H1 (cell line): ENCODE measurements around the gene CENPW. TPM values are rescaled to one million over a fixed set of nuclear protein-coding genes. Genes with fewer than 3 reads are reported as not detected.

Experiments used
- CTCF ChIA-PET: fragments of 300-600 bp; sonication (Branson Sonifier 250); formaldehyde crosslinking; loops from one replicate; lab custom pipeline; 2021; ENCODE audit not compliant: partially characterized antibody; lab: Charles Lee
- POLR2A ChIA-PET: fragments of 300-600 bp; sonication (Branson Sonifier 250); formaldehyde crosslinking; loops from one replicate; lab custom pipeline; 2021; ENCODE audit warnings: inconsistent platforms; ENCODE audit not compliant: partially characterized antibody; lab: Charles Lee
- DNase-seq, 2 experiments: peaks; one replicate each; pipeline versions ENCODE4 v3.0.0 to v3.0.0-alpha.2; 2010 to 2022; ENCODE audit warnings: low spot score in 2 of 2, low read depth in 1 of 2, mixed read lengths in 1 of 2
- FAIRE-seq: peaks from 2 replicates; lab custom pipeline; 2011; peaks lifted over from hg19 to GRCh38; lab: Jason Lieb, UNC
- H2AFZ ChIP-seq: 2 replicates; pipeline ENCODE4 v1.8.1; 2012; ENCODE audit warnings: low read length, inconsistent platforms
- H2AK5ac ChIP-seq: 2 replicates; pipeline ENCODE4 v1.6.1; 2013; ENCODE audit warnings: low read depth, low read length
- H2BK120ac ChIP-seq: replicated peaks from 2 replicates; pipeline ENCODE3; 2013; ENCODE audit warnings: low read depth, low read length, inconsistent platforms
- H2BK12ac ChIP-seq: 2 replicates; pipeline ENCODE4 v1.6.1; 2013; ENCODE audit warnings: low read depth, low read length
- H2BK15ac ChIP-seq: 2 replicates; pipeline ENCODE4 v1.6.1; 2013; ENCODE audit warnings: low read length
- H2BK20ac ChIP-seq: 2 replicates; pipeline ENCODE4 v1.6.1; 2013; ENCODE audit warnings: low read length
- H2BK5ac ChIP-seq: 2 replicates; pipeline ENCODE4 v1.6.1; 2013; ENCODE audit warnings: low read depth, low read length
- H3K14ac ChIP-seq: 2 replicates; pipeline ENCODE4 v1.6.1; 2013; ENCODE audit warnings: inconsistent platforms; ENCODE audit not compliant: insufficient read length
- H3K18ac ChIP-seq: 2 replicates; pipeline ENCODE4 v1.6.1; 2013; ENCODE audit warnings: low read length; ENCODE audit errors: extremely low read depth
- H3K23ac ChIP-seq: 2 replicates; pipeline ENCODE4 v1.6.1; 2013; ENCODE audit warnings: inconsistent platforms; ENCODE audit not compliant: insufficient read length
- H3K23me2 ChIP-seq: 2 replicates; pipeline ENCODE4 v1.6.1; 2013; ENCODE audit warnings: low read depth, low read length
- H3K27ac ChIP-seq: 2 replicates; pipeline ENCODE4 v1.6.1; 2011; ENCODE audit warnings: low read depth, low read length, inconsistent platforms
- H3K27me3 ChIP-seq, 4 experiments: replicated peaks in 1 of 4; 1 replicate in 1 of 4; 2 replicates in 3 of 4; pipeline versions ENCODE4 v1.6.1 to v1.8.1; 2011 to 2013; ENCODE audit warnings: low read length in 3 of 4, mild to moderate bottlenecking in 3 of 4, inconsistent platforms in 2 of 4, mixed read lengths in 2 of 4, moderate library complexity in 1 of 4; ENCODE audit not compliant: control insufficient read depth in 3 of 4, insufficient read depth in 3 of 4; ENCODE audit errors: extremely low read depth in 1 of 4
- H3K36me3 ChIP-seq, 4 experiments: 2 replicates each; pipeline versions ENCODE4 v1.6.1 to v1.8.1; 2011 to 2013; ENCODE audit warnings: mild to moderate bottlenecking in 4 of 4, low read length in 3 of 4, moderate library complexity in 2 of 4, control low read depth in 1 of 4, inconsistent platforms in 1 of 4; ENCODE audit not compliant: insufficient read depth in 4 of 4, control insufficient read depth in 2 of 4
- H3K4ac ChIP-seq: replicated peaks from 2 replicates; pipeline ENCODE3; 2013; ENCODE audit warnings: low read length, low read depth, mixed read lengths, inconsistent platforms; ENCODE audit not compliant: insufficient read length
- H3K4me1 ChIP-seq, 4 experiments: replicated peaks in 1 of 4; 1 replicate in 1 of 4; 2 replicates in 3 of 4; pipeline versions ENCODE4 v1.6.1 to v1.8.1; 2011 to 2013; ENCODE audit warnings: low read length in 3 of 4, inconsistent platforms in 2 of 4, mixed read lengths in 1 of 4; ENCODE audit not compliant: insufficient read depth in 4 of 4, control insufficient read depth in 3 of 4
- H3K4me2 ChIP-seq, 2 experiments: 2 replicates each; pipeline versions ENCODE4 v1.6.1 to v1.8.1; 2011 to 2013; ENCODE audit warnings: low read depth in 2 of 2, low read length in 2 of 2, control low read depth in 1 of 2, inconsistent platforms in 1 of 2, mild to moderate bottlenecking in 1 of 2; ENCODE audit not compliant: insufficient read depth in 1 of 2
- H3K4me3 ChIP-seq, 4 experiments: fragments of 200-600, 300-600 bp in 1 of 4; sonication (generic), shearing (Covaris generic), sonication (Bioruptor Twin) in 1 of 4; 2 replicates each; pipeline versions ENCODE4 v1.5.1 to v1.8.1; 2011 to 2016; ENCODE audit warnings: low read length in 4 of 4, low read depth in 3 of 4, control low read depth in 2 of 4, inconsistent platforms in 2 of 4, mild to moderate bottlenecking in 2 of 4, mixed read lengths in 1 of 4, moderate library complexity in 1 of 4; ENCODE audit not compliant: insufficient read depth in 2 of 4; ENCODE audit errors: extremely low read depth in 1 of 4
- H3K56ac ChIP-seq: replicated peaks from 2 replicates; pipeline ENCODE3; 2013; ENCODE audit warnings: low read depth, mild to moderate bottlenecking, mixed read lengths, low read length, inconsistent platforms; ENCODE audit not compliant: insufficient read length
- H3K79me1 ChIP-seq: 2 replicates; pipeline ENCODE4 v1.6.1; 2013; ENCODE audit warnings: low read depth, low read length, control low read depth
- H3K79me2 ChIP-seq, 2 experiments: 2 replicates each; pipeline versions ENCODE4 v1.6.1 to v1.8.1; 2012 to 2013; ENCODE audit warnings: low read length in 2 of 2, mild to moderate bottlenecking in 2 of 2, inconsistent platforms in 1 of 2; ENCODE audit not compliant: insufficient read depth in 2 of 2, control insufficient read depth in 1 of 2
- H3K9ac ChIP-seq, 4 experiments: replicated peaks in 1 of 4; 1 replicate in 1 of 4; 2 replicates in 3 of 4; pipeline versions ENCODE4 v1.6.1 to v1.8.1; 2011 to 2013; ENCODE audit warnings: low read depth in 3 of 4, low read length in 3 of 4, control low read depth in 2 of 4, mild to moderate bottlenecking in 2 of 4, moderate library complexity in 2 of 4, inconsistent platforms in 1 of 4; ENCODE audit errors: extremely low read depth in 1 of 4
- H3K9me3 ChIP-seq, 2 experiments: 2 replicates each; pipeline versions ENCODE4 v1.6.1 to v1.8.1; 2012 to 2013; ENCODE audit warnings: mild to moderate bottlenecking in 2 of 2, moderate library complexity in 2 of 2, control low read depth in 1 of 2, inconsistent platforms in 1 of 2, low read depth in 1 of 2, low read length in 1 of 2, mixed read lengths in 1 of 2; ENCODE audit not compliant: insufficient read depth in 2 of 2
- H4K20me1 ChIP-seq, 2 experiments: replicated peaks in 1 of 2; 2 replicates each; pipeline versions ENCODE3 to v1.8.1; 2011 to 2013; ENCODE audit warnings: inconsistent platforms in 2 of 2, low read length in 2 of 2, mild to moderate bottlenecking in 1 of 2; ENCODE audit not compliant: insufficient read depth in 2 of 2, control insufficient read depth in 1 of 2
- H4K5ac ChIP-seq: 2 replicates; pipeline ENCODE4 v1.6.1; 2013; ENCODE audit warnings: low read length, low read depth, mixed read lengths, inconsistent platforms; ENCODE audit not compliant: insufficient read length
- H4K8ac ChIP-seq: 2 replicates; pipeline ENCODE4 v1.8.0; 2013; ENCODE audit warnings: mild to moderate bottlenecking, moderate library complexity, low read length, inconsistent platforms; ENCODE audit not compliant: insufficient read depth; ENCODE audit errors: extremely low read depth
- H4K91ac ChIP-seq: replicated peaks from 2 replicates; pipeline ENCODE3; 2013; ENCODE audit warnings: low read length, mixed read lengths, inconsistent platforms; ENCODE audit not compliant: insufficient read length
- KDM4A ChIP-seq: IDR thresholded peaks from one replicate; pipeline ENCODE4 v1.7.1; 2012; ENCODE audit warnings: low read depth, mild to moderate bottlenecking, moderate library complexity, low read length, inconsistent platforms; ENCODE audit not compliant: severe bottlenecking
- SAP30 ChIP-seq: fragments of 300-600 bp; sonication (generic); IDR thresholded peaks from 2 replicates; pipeline ENCODE4 v1.7.1; 2012; ENCODE audit warnings: low read length, moderate library complexity, mild to moderate bottlenecking, inconsistent platforms; ENCODE audit not compliant: insufficient read depth, insufficient replicate concordance
- SRF ChIP-seq: IDR thresholded peaks from 2 replicates; pipeline ENCODE4 v1.6.1; 2011; ENCODE audit warnings: mild to moderate bottlenecking, low read depth, low read length, moderate library complexity
- WGBS, 2 experiments: shearing (Covaris generic) in 1 of 2; methylation state at CpG; one replicate each; pipeline versions ENCODE4 v1.1.6 to v1.1.7; 2013 to 2015; ENCODE audit warnings: low lambda C conversion rate in 2 of 2, mixed read lengths in 2 of 2, inconsistent platforms in 1 of 2, low coverage in 1 of 2, missing lambda C conversion rate in 1 of 2; ENCODE audit not compliant: insufficient replicate concordance in 2 of 2, insufficient coverage in 1 of 2, insufficient read length in 1 of 2; ENCODE audit errors: extremely low coverage in 1 of 2, missing lambda C conversion rate in 1 of 2; 5-methylcytosine and 5-hydroxymethylcytosine counted together
- polyA plus RNA-seq, 7 experiments: library from polyadenylated mRNA; depleted of rRNA in 3 of 7; stranded (reverse) in 5 of 7; unstranded in 2 of 7; fragments of >200 nt in 5 of 7; fragments of 200-250 nt in 2 of 7; gene quantifications; 1 replicate in 5 of 7; 2 replicates in 1 of 7; 4 replicates in 1 of 7; pipeline versions ENCODE4 v1.2.1 to v1.2.3, GENCODE V29; 2011 to 2013; ENCODE audit warnings: missing spikeins in 2 of 7, mixed read lengths in 2 of 7
- total RNA-seq: library from RNA; stranded (reverse); fragmentation: NEBNext Ultra II Directional; extraction: Animal tissue kit (Norgen Biotek cat#: 25700); gene quantifications from 2 replicates; pipeline ENCODE4 v1.2.1, GENCODE V29; 2021

The CENPW gene
- total and polyA plus RNA-seq, 2 of the 8 experiments (the other 6 are each of a cell fraction or from before 2014, with no cell fraction given) = 22.0 to 91.1 TPM

- Histone ChIP-seq H3K9me3 (peaks cover 10 to 14% of the 10 kb centered on the region in 2 experiments; a peak in 2 of 4 replicates), H3K4me1 (no peaks in the 10 kb centered on the region), H3K18ac (no peak overlapping the region), H4K5ac (no peak overlapping the region), H3K79me1 (no peaks in the 10 kb centered on the region), H3K4me3 (no peak overlapping the region), H3K79me2 (no peaks in the 10 kb centered on the region), H2AFZ (no peak overlapping the region), H2BK120ac (no peak overlapping the region), H3K14ac (no peak overlapping the region), H3K9ac (no peak overlapping the region), H2BK20ac (no peak overlapping the region), H3K27me3 (no peaks in the 10 kb centered on the region), H3K4ac (no peak overlapping the region), H3K56ac (no peak overlapping the region), H4K20me1 (no peaks in the 10 kb centered on the region), H4K91ac (no peak overlapping the region), H2BK5ac (no peak overlapping the region), H2BK15ac (no peak overlapping the region), H4K8ac (no peak overlapping the region), H3K36me3 (no peaks in the 10 kb centered on the region; a peak in 1 of 8 replicates), H3K23ac (no peak overlapping the region), H2AK5ac (no peak overlapping the region), H2BK12ac (no peak overlapping the region), H3K23me2 (no peaks in the 10 kb centered on the region), H3K4me2 (no peak overlapping the region), H3K27ac (no peak overlapping the region)
- TF ChIP-seq KDM4A (no peak), SAP30 (no peak), SRF (no peak)
- no peak for FAIRE-seq
- ChIA-PET CTCF (no interaction called here), POLR2A (no interaction called here)
- 93% methylated on average over 5 of the region's 5 CpGs; no CpG with 5 or more reads in 1 of the 2 experiments for WGBS, 2 experiments
- no peak for DNase-seq
Measured at GRCh38 chr6:126381498-126381897, 41.6 kb downstream of the CENPW start.
